ENCODE measurements around the gene KRTAP1-1. TPM values are rescaled to one million over a fixed set of nuclear protein-coding genes. Genes with fewer than 3 reads are reported as not detected.

Gene KRTAP1-1
- polyA plus RNA-seq, 1 donor from 2014 or later = not detected

DNA sequence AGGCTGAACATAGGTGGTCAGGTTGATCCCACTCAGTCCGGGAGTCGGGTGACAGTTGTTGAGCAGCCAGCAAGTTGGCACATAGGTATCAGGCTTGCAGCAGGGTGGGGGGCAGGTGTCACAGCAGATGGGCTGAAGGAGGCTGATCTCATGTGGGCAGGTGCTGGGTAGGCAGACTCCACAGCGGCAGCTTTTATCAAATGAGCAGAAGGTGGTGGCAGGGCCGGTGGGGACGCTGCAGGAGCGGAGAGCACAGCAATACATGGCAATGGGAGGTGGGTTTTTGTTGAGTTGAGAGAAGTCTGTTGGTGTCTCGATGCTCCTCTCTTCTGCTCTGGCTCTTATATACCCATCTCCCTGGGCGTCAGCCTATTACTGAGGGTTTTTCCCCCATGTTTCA lies 32.4 kb downstream of the KRTAP1-1 start, which contains the start of gene KRTAP3-1:
KRTAP3-1 (minus strand) TSS at position 318 of the 400 bp plus-strand sequence; CDS start at position 264, 54 bp downstream.
- Histone ChIP-seq H3K79me2 (replicated peaks; ENCODE audit: insufficient read depth, low read length) (no peaks in the 10 kb centered on the region), H2AFZ (ENCODE audit: low read depth, low read length) (no peak within 1 kb of the TSS), H3K27me3 (ENCODE audit: insufficient read depth, low read depth, low read length) (no peaks in the 10 kb centered on the region), H3F3A (ENCODE audit: insufficient read depth, low read length, poor library complexity, severe bottlenecking) (no peaks in the 10 kb centered on the region), H3K4me3 (ENCODE audit: low read length) (no peak within 1 kb of the TSS), H3K9ac (ENCODE audit: low read length) (no peak within 1 kb of the TSS), H3K27ac (ENCODE audit: low read length) (no peak within 1 kb of the TSS), H3K36me3 (ENCODE audit: insufficient read depth, low read length) (no peaks in the 10 kb centered on the region), H3K9me3 (ENCODE audit: low read length) (no peaks in the 10 kb centered on the region), H4K20me1 (ENCODE audit: insufficient read depth) (no peaks in the 10 kb centered on the region), H3K9me2 (ENCODE audit: insufficient read depth, low read length) (no peaks in the 10 kb centered on the region), H3K4me2 (ENCODE audit: low read length) (no peak within 1 kb of the TSS)
- TF ChIP-seq MXI1 (conservative IDR thresholded peaks at IDR 0.05; ENCODE audit: poor library complexity, severe bottlenecking) (no peak), RAD21 (conservative IDR thresholded peaks at IDR 0.05) (no peak), POLR2AphosphoS5 (IDR thresholded peaks at IDR 0.05) (no peak), EZH2 (IDR thresholded peaks at IDR 0.05; ENCODE audit: borderline replicate concordance, insufficient read depth, low read length, poor library complexity, severe bottlenecking) (no peak), SMC3 (conservative IDR thresholded peaks at IDR 0.05; ENCODE audit: poor library complexity) (no peak), TAF1 (IDR thresholded peaks at IDR 0.05; ENCODE audit: low read depth) (no peak), EP300 (conservative IDR thresholded peaks at IDR 0.05; ENCODE audit: poor library complexity, severe bottlenecking) (no peak)
- TF ChIP-seq, protein P1, sequence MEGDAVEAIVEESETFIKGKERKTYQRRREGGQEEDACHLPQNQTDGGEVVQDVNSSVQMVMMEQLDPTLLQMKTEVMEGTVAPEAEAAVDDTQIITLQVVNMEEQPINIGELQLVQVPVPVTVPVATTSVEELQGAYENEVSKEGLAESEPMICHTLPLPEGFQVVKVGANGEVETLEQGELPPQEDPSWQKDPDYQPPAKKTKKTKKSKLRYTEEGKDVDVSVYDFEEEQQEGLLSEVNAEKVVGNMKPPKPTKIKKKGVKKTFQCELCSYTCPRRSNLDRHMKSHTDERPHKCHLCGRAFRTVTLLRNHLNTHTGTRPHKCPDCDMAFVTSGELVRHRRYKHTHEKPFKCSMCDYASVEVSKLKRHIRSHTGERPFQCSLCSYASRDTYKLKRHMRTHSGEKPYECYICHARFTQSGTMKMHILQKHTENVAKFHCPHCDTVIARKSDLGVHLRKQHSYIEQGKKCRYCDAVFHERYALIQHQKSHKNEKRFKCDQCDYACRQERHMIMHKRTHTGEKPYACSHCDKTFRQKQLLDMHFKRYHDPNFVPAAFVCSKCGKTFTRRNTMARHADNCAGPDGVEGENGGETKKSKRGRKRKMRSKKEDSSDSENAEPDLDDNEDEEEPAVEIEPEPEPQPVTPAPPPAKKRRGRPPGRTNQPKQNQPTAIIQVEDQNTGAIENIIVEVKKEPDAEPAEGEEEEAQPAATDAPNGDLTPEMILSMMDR (IDR thresholded peaks at IDR 0.05; ENCODE audit: poor library complexity, severe bottlenecking) = no peak
- TF ChIP-seq, protein P2, sequence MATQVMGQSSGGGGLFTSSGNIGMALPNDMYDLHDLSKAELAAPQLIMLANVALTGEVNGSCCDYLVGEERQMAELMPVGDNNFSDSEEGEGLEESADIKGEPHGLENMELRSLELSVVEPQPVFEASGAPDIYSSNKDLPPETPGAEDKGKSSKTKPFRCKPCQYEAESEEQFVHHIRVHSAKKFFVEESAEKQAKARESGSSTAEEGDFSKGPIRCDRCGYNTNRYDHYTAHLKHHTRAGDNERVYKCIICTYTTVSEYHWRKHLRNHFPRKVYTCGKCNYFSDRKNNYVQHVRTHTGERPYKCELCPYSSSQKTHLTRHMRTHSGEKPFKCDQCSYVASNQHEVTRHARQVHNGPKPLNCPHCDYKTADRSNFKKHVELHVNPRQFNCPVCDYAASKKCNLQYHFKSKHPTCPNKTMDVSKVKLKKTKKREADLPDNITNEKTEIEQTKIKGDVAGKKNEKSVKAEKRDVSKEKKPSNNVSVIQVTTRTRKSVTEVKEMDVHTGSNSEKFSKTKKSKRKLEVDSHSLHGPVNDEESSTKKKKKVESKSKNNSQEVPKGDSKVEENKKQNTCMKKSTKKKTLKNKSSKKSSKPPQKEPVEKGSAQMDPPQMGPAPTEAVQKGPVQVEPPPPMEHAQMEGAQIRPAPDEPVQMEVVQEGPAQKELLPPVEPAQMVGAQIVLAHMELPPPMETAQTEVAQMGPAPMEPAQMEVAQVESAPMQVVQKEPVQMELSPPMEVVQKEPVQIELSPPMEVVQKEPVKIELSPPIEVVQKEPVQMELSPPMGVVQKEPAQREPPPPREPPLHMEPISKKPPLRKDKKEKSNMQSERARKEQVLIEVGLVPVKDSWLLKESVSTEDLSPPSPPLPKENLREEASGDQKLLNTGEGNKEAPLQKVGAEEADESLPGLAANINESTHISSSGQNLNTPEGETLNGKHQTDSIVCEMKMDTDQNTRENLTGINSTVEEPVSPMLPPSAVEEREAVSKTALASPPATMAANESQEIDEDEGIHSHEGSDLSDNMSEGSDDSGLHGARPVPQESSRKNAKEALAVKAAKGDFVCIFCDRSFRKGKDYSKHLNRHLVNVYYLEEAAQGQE (IDR thresholded peaks at IDR 0.05; ENCODE audit: borderline replicate concordance) = no peak

DNA sequence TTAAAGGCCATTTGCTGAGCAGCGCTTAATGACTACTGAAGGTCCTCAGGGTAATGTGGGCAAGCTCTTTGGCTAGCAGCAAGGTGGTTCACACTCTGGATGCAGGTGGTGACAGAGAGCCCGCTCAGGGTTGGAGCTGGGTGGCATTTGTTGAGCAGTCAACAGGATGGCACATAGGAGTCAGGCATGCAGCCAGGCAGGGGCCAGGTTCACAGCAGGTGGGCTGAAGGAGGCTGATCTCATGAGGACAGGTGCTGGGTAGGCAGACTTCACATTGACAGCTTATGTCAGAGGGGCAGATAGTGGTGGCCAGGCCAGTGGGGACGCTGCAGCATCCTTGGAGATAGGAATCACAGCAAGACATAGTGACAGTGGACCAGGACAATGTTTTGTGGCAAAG lies 36.9 kb downstream of the KRTAP1-1 start:
- H4K20me1 ChIP-seq (ENCODE audit: insufficient read depth) = no peaks in the 10 kb centered on the region
- H3F3A ChIP-seq (ENCODE audit: insufficient read depth, low read length, poor library complexity, severe bottlenecking) = no peaks in the 10 kb centered on the region
- no peaks in the 10 kb centered on the region for H3K9me2 ChIP-seq (ENCODE audit: insufficient read depth, low read length)
- TF ChIP-seq TAF1 (IDR thresholded peaks at IDR 0.05; ENCODE audit: low read depth) = no peak
- no peak for TF ChIP-seq EZH2 (IDR thresholded peaks at IDR 0.05; ENCODE audit: borderline replicate concordance, insufficient read depth, low read length, poor library complexity, severe bottlenecking)
- TF ChIP-seq, protein P1 (IDR thresholded peaks at IDR 0.05; ENCODE audit: poor library complexity, severe bottlenecking) = no peak
- no peak for TF ChIP-seq POLR2AphosphoS5 (IDR thresholded peaks at IDR 0.05)
- TF ChIP-seq MXI1 (conservative IDR thresholded peaks at IDR 0.05; ENCODE audit: poor library complexity, severe bottlenecking) = no peak
- TF ChIP-seq RAD21 (conservative IDR thresholded peaks at IDR 0.05) = no peak
- TF ChIP-seq SMC3 (conservative IDR thresholded peaks at IDR 0.05; ENCODE audit: poor library complexity) = no peak
- TF ChIP-seq EP300 (conservative IDR thresholded peaks at IDR 0.05; ENCODE audit: poor library complexity, severe bottlenecking) = no peak
- TF ChIP-seq, protein P2 (IDR thresholded peaks at IDR 0.05; ENCODE audit: borderline replicate concordance) = no peak
- H3K36me3 ChIP-seq (ENCODE audit: insufficient read depth, low read length) = no peaks in the 10 kb centered on the region
- H3K27ac ChIP-seq (ENCODE audit: low read length) = no peak overlapping the region
- no peak overlapping the region for H3K4me3 ChIP-seq (ENCODE audit: low read length)
- no peaks in the 10 kb centered on the region for H3K27me3 ChIP-seq (ENCODE audit: insufficient read depth, low read depth, low read length)
- no peak overlapping the region for H3K9ac ChIP-seq (ENCODE audit: low read length)
- no peaks in the 10 kb centered on the region for H3K9me3 ChIP-seq (ENCODE audit: low read length)
- no peak overlapping the region for H2AFZ ChIP-seq (ENCODE audit: low read depth, low read length)
- no peak overlapping the region for H3K4me2 ChIP-seq (ENCODE audit: low read length)
- no peaks in the 10 kb centered on the region for H3K79me2 ChIP-seq (replicated peaks; ENCODE audit: insufficient read depth, low read length)
